NCI-H187 treated with DMSO at 0.1 percent for 48 hours (cell line): Measurements from ENCODE around the gene ABHD8.

Experiments used
- DNase-seq: peaks from one replicate; lab custom pipeline; 2025; lab: John Stamatoyannopoulos, UW

ABHD8 gene

GRCh38 chr19:17333611-17334413 lies 30.6 kb upstream of the ABHD8 start:
- DNase-seq: no peak

DNA sequence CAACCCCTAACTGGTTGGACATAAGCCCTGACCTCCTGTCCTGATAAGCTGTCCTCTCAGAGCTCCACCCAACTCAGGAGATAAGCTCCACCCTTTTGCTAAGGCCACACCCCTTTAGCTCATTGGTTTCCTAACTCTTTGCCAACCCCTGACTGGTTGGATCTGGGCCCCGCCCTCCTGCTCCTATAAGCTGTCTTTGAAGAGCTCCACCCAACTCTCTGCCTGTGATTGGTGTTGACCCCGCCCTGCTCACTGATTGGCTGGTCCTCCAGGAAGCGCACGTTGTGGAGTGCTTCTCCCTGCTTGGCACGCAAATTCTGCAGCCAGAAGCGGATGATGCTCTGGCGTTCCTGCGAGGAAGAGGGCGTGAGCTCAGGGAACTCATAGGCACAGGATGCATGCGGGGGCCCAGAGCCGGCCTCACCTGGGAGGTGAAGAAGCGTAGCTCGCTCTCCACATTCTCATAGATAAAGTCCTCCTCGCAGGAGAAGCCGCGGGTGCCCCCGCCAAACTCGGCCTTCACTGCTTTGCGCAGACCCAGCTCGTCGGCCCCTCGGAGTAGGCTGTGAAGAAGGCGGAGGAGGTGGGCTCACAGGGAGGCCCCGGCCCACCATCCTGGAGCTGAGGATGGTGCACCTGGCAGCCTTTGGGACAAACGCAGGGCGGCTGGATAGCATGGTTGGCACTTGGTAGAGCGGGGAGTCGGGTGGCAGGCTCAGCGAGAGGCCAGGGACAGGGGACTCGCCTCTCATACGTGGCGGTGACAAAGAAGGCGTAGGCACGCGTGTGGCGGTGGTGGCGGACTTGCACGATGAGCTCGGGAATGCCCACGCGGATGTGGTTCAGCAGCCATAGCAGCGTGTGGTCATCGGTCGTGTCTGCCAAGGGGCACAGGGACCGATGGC lies 29.7 kb upstream of the ABHD8 start:
- no peak for DNase-seq

- no peak for DNase-seq
These were observed 29.1 kb upstream of the ABHD8 start for GRCh38 chr19:17332360-17332676.

GRCh38 chr19:17331045-17331558 lies 27.9 kb upstream of the ABHD8 start:
- DNase-seq: no peak

GRCh38 chr19:17330262-17331044 lies 27.2 kb upstream of the ABHD8 start:
- no peak for DNase-seq

GRCh38 chr19:17329366-17330261 lies 26.4 kb upstream of the ABHD8 start:
- no peak for DNase-seq

DNA sequence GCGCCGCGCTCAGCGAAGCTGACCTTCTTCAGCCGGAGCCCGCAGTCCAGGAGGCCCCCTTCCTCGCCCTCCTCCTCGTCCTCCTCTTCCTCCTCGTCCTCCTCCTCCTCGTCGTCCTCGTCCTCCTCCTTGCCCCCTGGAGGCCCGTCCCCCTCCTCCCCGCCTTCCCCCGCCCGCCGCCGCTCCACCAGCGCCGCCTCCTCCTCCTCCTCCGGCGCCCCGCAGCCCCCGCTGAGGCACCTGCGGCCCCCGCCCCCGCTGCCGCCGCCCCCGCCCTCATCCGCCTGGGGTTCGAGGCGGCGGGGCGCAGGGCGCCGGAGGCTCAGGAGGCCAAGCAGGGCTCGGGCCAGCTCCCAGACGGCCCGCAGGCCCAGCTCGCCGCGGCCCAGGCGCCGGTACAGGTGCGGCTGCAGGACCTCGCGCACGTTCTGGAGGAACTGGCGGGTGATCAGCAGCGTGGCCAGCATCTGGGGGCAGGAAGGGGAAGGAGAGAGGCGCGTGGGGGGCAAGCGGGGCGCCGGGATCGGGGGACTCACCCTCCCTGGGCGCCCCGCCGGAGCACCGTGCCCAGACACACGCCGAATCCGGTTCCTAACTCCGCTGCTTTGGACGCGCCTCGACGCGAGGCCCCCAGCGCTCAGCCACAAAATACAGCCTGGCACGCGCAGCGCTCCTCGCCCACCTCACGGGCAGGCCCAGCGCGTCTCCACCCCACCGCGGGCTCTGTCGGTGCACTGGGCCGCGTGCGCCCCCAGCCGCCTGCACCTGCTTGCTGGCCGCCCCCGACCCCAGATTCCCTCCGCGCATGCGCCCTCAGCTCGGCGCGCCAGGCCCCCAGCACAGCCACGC lies 25.5 kb upstream of the ABHD8 start:
- DNase-seq: no peak

DNA sequence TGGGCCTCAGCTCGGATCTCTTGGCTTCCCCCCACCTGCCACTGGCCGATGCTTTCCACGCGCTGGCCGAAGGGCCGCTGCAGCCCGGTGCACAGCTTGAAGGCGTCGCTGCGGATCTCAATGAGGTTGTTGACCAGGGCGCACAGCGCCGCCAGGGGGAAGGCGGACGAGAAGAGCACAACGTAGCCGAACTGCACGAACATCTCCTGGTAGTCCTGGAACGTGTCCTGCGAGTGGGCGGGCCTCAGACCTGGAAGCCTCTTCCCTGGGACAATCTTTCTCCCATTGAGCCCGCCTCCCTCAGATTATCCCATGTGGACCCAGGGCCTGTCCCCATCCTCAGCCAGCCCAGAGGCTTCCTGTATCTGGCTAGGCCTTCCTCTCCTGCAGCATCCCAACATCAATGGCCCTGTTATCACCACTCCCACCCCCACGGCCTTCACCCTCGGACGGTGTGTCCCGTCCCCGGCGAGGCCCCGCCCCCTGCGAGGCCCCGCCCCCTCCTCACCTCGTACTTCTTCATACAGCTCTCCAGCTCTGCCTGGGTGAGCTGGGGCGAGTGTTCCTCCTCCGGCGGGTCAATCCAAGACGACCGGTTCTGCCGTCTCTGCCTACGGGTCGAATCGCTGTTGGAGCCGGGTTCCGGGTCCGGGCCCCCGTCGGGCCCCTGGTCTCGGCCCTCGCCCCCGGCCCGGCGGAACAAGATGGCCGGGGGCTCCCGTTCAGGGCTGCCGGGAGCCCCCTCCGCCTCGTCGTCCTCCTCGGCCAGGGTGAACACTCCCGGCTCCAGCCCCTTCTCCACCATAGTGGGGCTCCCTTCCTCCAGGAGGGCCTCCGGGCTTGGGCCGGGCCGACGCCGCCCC lies 24.7 kb upstream of the ABHD8 start:
- DNase-seq: no peak

- no peak for DNase-seq
These were observed 23.9 kb upstream of the ABHD8 start for GRCh38 chr19:17327068-17327653.

DNA sequence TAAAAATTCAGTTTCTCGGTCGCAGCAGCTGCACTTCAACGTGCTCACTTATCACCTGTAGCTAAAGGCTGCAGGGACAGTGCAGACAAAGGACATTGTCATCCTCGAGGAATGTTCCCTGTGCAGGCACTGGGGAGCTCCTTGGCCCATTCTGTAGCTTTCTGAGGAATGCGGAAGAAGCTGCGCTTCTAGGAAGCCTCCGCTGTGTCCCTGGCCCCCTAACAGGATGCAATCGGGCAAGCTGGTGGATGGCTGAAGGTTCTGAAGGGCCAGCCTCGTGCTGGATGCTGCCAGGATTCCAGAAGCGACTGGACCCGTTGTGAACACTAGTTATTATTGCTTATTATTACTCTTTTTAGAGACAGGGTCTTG lies 23.4 kb upstream of the ABHD8 start:
- DNase-seq: no peak

- DNase-seq: no peak
These were observed 22.8 kb upstream of the ABHD8 start for GRCh38 chr19:17325881-17326594.

DNA sequence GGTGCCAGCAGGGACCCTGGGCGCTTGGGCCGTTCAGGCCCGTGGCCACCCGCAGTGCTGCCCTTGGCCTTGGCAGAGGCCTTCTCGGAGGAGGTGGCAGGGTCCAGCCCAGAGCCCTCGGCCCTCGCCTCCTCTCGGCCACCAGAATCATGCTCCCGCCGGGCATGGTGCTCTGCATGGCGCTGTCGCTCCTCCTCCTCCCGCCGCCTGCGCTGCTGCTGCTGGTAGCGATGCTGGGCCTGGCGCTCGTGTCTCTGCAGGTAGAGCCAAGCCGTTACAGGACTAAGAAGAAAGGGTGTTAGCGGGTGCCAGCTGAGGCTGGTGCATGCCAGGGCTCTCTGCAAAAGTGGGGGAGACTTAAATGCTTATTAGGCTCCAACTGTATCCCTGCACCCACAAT lies 21.9 kb upstream of the ABHD8 start:
- DNase-seq: no peak

GRCh38 chr19:17324357-17325114 lies 21.3 kb upstream of the ABHD8 start:
- DNase-seq: no peak

GRCh38 chr19:17323964-17324332 lies 20.7 kb upstream of the ABHD8 start:
- no peak for DNase-seq

- no peak for DNase-seq
These were observed 20.2 kb upstream of the ABHD8 start for GRCh38 chr19:17323300-17323963.

- no peak for DNase-seq
These were observed 19.6 kb upstream of the ABHD8 start for GRCh38 chr19:17322854-17323253.
